HepG2 (cell line): Measurements from ENCODE around the gene ZNF853. TPM values are rescaled to one million over a fixed set of nuclear protein-coding genes. Genes with fewer than 3 reads are reported as not detected.

ENCODE experiments used
- ATAC-seq: fragments of 200-7000 bp; cut with Tn5 transposase; 3 replicates; pipeline ENCODE4 v1.9.1; 2020; ENCODE audit warnings: mild to moderate bottlenecking, moderate library complexity
- BruUV-seq: library from RNA; stranded (reverse); fragments of 400-500 nt; replicated peaks from 2 replicates; lab custom pipeline; 2021; lab: Mats Ljungman, UMichigan
- CTCF ChIA-PET: fragments of 300-600 bp; formaldehyde crosslinking; extraction: SDS; loops from one replicate; lab custom pipeline; 2021; ENCODE audit warnings: low total read pairs, inconsistent platforms, low intra/inter-chr PET ratio; lab: Yijun Ruan, JAX
- POLR2A ChIA-PET: fragments of 350-600 bp; sonication (Branson Sonifier 250); formaldehyde crosslinking; loops from one replicate; lab custom pipeline; 2020; ENCODE audit warnings: antibody characterized with exemption, inconsistent platforms; lab: Yijun Ruan, JAX
- DNase-seq: peaks from one replicate; pipeline ENCODE4 v3.0.0-alpha.2; 2015; ENCODE audit warnings: low spot score
- FAIRE-seq: peaks from 3 replicates; lab custom pipeline; 2011; peaks lifted over from hg19 to GRCh38; lab: Jason Lieb, UNC
- H2AFZ ChIP-seq: one replicate; pipeline ENCODE4 v1.6.1; 2011; ENCODE audit warnings: low read length, inconsistent platforms
- H3K27ac ChIP-seq: fragments of 300-600 bp; 3 replicates; pipeline ENCODE4 v1.8.0; 2011; ENCODE audit warnings: mixed run types, mild to moderate bottlenecking, mixed read lengths, low read length, inconsistent platforms; ENCODE audit not compliant: insufficient read depth; ENCODE audit errors: extremely low read length
- H3K27me3 ChIP-seq, 2 experiments: fragments of 200-600 bp in 1 of 2; 2 replicates in 1 of 2; 3 replicates in 1 of 2; pipeline versions ENCODE4 v1.6.0 to v1.8.0; 2011; ENCODE audit warnings: low read length in 2 of 2, mild to moderate bottlenecking in 2 of 2, moderate library complexity in 2 of 2, inconsistent platforms in 1 of 2; ENCODE audit not compliant: insufficient read depth in 2 of 2, control insufficient read depth in 1 of 2
- H3K36me3 ChIP-seq, 2 experiments: fragments of 200-600 bp in 1 of 2; replicated peaks in 1 of 2; 2 replicates in 1 of 2; 3 replicates in 1 of 2; pipeline versions ENCODE4 v1.5.1 to v1.8.0; 2011; ENCODE audit warnings: low read length in 2 of 2, inconsistent platforms in 1 of 2; ENCODE audit not compliant: insufficient read depth in 2 of 2, control insufficient read depth in 1 of 2
- H3K4me1 ChIP-seq: 2 replicates; pipeline ENCODE4 v1.5.1; 2012; ENCODE audit warnings: low read length, inconsistent platforms; ENCODE audit not compliant: insufficient read depth
- H3K4me2 ChIP-seq: 2 replicates; pipeline ENCODE4 v1.6.0; 2011; ENCODE audit warnings: low read depth, low read length, inconsistent platforms
- H3K4me3 ChIP-seq, 3 experiments: fragments of 200-600 bp in 1 of 3; sonication (generic), shearing (Covaris generic) in 1 of 3; replicated peaks in 1 of 3; 2 replicates each; pipeline ENCODE4 v1.5.1; 2011 to 2016; ENCODE audit warnings: low read length in 3 of 3, inconsistent platforms in 2 of 3, low read depth in 2 of 3, mild to moderate bottlenecking in 2 of 3, control low read depth in 1 of 3, mixed read lengths in 1 of 3; ENCODE audit not compliant: insufficient read depth in 1 of 3
- H3K79me2 ChIP-seq: one replicate; pipeline ENCODE4 v1.6.1; 2011; ENCODE audit warnings: low read length, inconsistent platforms; ENCODE audit not compliant: insufficient read depth
- H3K9ac ChIP-seq: 2 replicates; pipeline ENCODE4 v1.6.0; 2011; ENCODE audit warnings: mild to moderate bottlenecking, low read depth, low read length, inconsistent platforms; ENCODE audit not compliant: insufficient read depth
- H3K9me3 ChIP-seq: 2 replicates; pipeline ENCODE4 v1.5.1; 2012; ENCODE audit warnings: mild to moderate bottlenecking, low read length
- H4K20me1 ChIP-seq: 2 replicates; pipeline ENCODE4 v1.6.0; 2011; ENCODE audit warnings: inconsistent platforms, mild to moderate bottlenecking, low read length, moderate library complexity; ENCODE audit not compliant: insufficient read depth
- HNRNPK ChIP-seq: fragments of 200-400 bp; formaldehyde crosslinking; IDR thresholded peaks from 2 replicates; pipeline ENCODE4 v1.6.1; 2018; ENCODE audit warnings: low read length, low read depth, moderate library complexity, mild to moderate bottlenecking; ENCODE audit not compliant: poor library complexity, severe bottlenecking
- NFYB ChIP-seq: sonication (generic); formaldehyde crosslinking; IDR thresholded peaks from 2 replicates; pipeline ENCODE4 v1.4.0; 2020; ENCODE audit warnings: missing genetic modification reagents
- TOPORS ChIP-seq: sonication (generic); formaldehyde crosslinking; IDR thresholded peaks from 2 replicates; pipeline ENCODE4 v1.8.0; 2023; ENCODE audit warnings: mild to moderate bottlenecking, missing genetic modification reagents
- ZNF510 ChIP-seq: sonication (generic); formaldehyde crosslinking; IDR thresholded peaks from 2 replicates; pipeline ENCODE4 v1.4.0; 2020; ENCODE audit warnings: low read depth, mild to moderate bottlenecking, missing genetic modification reagents
- ZNF547 ChIP-seq: sonication (generic); formaldehyde crosslinking; IDR thresholded peaks from 2 replicates; pipeline ENCODE4 v1.5.1; 2020; ENCODE audit warnings: mild to moderate bottlenecking, missing genetic modification reagents
- ZNF564 ChIP-seq: sonication (generic); formaldehyde crosslinking; IDR thresholded peaks from 2 replicates; pipeline ENCODE4 v1.8.1; 2023; ENCODE audit warnings: mild to moderate bottlenecking, missing genetic modification reagents
- WGBS: methylation state at CpG from one replicate; pipeline ENCODE4 v1.1.6; 2017; ENCODE audit warnings: low lambda C conversion rate; 5-methylcytosine and 5-hydroxymethylcytosine counted together
- in situ Hi-C: cut with HindIII; loops from 2 replicates; pipeline ENCODE4 v1.10.0; 2017; ENCODE audit warnings: low pct_unique_long_range_greater_than_20kb; ENCODE audit not compliant: extremely low pct_ligation_motif_present
- intact Hi-C: fragments of 100-400 bp; cut with micrococcal nuclease; formaldehyde crosslinking; loops from one replicate; pipeline ENCODE4 v1.10.0; 2022; ENCODE audit not compliant: unreplicated experiment
- polyA plus RNA-seq, 8 experiments: library from polyadenylated mRNA; depleted of rRNA in 3 of 8; stranded (reverse) in 7 of 8; unstranded in 1 of 8; fragments of >200 nt; fragmentation: Illumina TruSeq in 4 of 8; extraction: Trizol in 4 of 8; gene quantifications; 2 replicates each; pipeline versions ENCODE4 v1.2.1 to v1.2.3, GENCODE V29; 2011 to 2016; ENCODE audit warnings: low read depth in 4 of 8, missing spikeins in 1 of 8, mixed read lengths in 1 of 8; ENCODE audit not compliant: insufficient read depth in 1 of 8
- total RNA-seq, 5 experiments: library from RNA; depleted of rRNA; stranded (reverse); fragments of >200 nt; fragmentation: Illumina TruSeq; extraction: Trizol; gene quantifications; 2 replicates each; pipeline ENCODE4 v1.2.3, GENCODE V29; 2016; ENCODE audit warnings: low read depth in 1 of 5
- TF ChIP-seq, protein P1 (sequence below): sonication (generic); formaldehyde crosslinking; conservative IDR thresholded peaks from 2 replicates; pipeline ENCODE4 v1.4.0; 2020; ENCODE audit warnings: missing genetic modification reagents
- TF ChIP-seq, protein P2 (sequence below): sonication (generic); formaldehyde crosslinking; IDR thresholded peaks from 2 replicates; pipeline ENCODE4 v1.4.0; 2020; ENCODE audit warnings: missing genetic modification reagents, borderline replicate concordance
- TF ChIP-seq, protein P3 (sequence below): sonication (generic); formaldehyde crosslinking; IDR thresholded peaks from 2 replicates; pipeline ENCODE4 v1.4.0; 2020; ENCODE audit warnings: missing genetic modification reagents, borderline replicate concordance

Gene ZNF853
- total and polyA plus RNA-seq, 2 of the 13 experiments (the other 11 are each of a cell fraction or from before 2014, with no cell fraction given) = 2.1 to 6.2 TPM

- Histone ChIP-seq H3K27me3 (no peaks in the 10 kb centered on the region), H4K20me1 (no peaks in the 10 kb centered on the region), H3K27ac (no peak overlapping the region), H3K36me3 (peaks cover 3 to 8% of the 10 kb centered on the region in 2 experiments; a peak in 4 of 5 replicates), H3K9ac (no peak overlapping the region), H3K4me1 (no peaks in the 10 kb centered on the region), H3K4me2 (no peak overlapping the region), H3K79me2 (no peaks in the 10 kb centered on the region), H3K4me3 (no peak overlapping the region), H2AFZ (no peak overlapping the region), H3K9me3 (no peaks in the 10 kb centered on the region)
- ATAC-seq = no peak
- intact Hi-C loops = no loop called here
- no peak for FAIRE-seq
- in situ Hi-C loops = no loop called here
- ChIA-PET POLR2A (no interaction called here), CTCF (no interaction called here)
- TF ChIP-seq ZNF510 (CRISPR knock-in tag) (no peak), ZNF564 (CRISPR knock-in tag) (no peak), NFYB (no peak)
- TF ChIP-seq, protein P1, sequence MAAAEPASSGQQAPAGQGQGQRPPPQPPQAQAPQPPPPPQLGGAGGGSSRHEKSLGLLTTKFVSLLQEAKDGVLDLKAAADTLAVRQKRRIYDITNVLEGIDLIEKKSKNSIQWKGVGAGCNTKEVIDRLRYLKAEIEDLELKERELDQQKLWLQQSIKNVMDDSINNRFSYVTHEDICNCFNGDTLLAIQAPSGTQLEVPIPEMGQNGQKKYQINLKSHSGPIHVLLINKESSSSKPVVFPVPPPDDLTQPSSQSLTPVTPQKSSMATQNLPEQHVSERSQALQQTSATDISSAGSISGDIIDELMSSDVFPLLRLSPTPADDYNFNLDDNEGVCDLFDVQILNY (CRISPR knock-in tag) = no peak
- TF ChIP-seq, protein P2, sequence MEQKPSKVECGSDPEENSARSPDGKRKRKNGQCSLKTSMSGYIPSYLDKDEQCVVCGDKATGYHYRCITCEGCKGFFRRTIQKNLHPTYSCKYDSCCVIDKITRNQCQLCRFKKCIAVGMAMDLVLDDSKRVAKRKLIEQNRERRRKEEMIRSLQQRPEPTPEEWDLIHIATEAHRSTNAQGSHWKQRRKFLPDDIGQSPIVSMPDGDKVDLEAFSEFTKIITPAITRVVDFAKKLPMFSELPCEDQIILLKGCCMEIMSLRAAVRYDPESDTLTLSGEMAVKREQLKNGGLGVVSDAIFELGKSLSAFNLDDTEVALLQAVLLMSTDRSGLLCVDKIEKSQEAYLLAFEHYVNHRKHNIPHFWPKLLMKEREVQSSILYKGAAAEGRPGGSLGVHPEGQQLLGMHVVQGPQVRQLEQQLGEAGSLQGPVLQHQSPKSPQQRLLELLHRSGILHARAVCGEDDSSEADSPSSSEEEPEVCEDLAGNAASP = no peak
- WGBS = 83% methylated on average over 5 of the region's 15 CpGs
- BruUV-seq = TSS peak; percentile 40
- no peak for DNase-seq
Observed at GRCh38 chr7:6623589-6624245, 8.3 kb downstream of the ZNF853 start.

- FAIRE-seq = no peak
- Histone ChIP-seq H3K4me1 (no peaks in the 10 kb centered on the region), H3K36me3 (peaks cover 3 to 8% of the 10 kb centered on the region in 2 experiments; a peak in 4 of 5 replicates), H3K4me3 (no peak overlapping the region), H3K4me2 (no peak overlapping the region), H3K27me3 (no peaks in the 10 kb centered on the region), H2AFZ (no peak overlapping the region), H3K9ac (no peak overlapping the region), H3K27ac (no peak overlapping the region), H3K79me2 (no peaks in the 10 kb centered on the region), H3K9me3 (no peaks in the 10 kb centered on the region), H4K20me1 (no peaks in the 10 kb centered on the region)
- DNase-seq = no peak
- intact Hi-C loops = no loop called here
- in situ Hi-C loops = no loop called here
- POLR2A ChIA-PET = no interaction called here
- ATAC-seq = no peak
- WGBS = 83% methylated on average over 3 of the region's 3 CpGs
- CTCF ChIA-PET = no interaction called here
- BruUV-seq = no TSS peak
- no peak for TF ChIP-seq TOPORS
- no peak for TF ChIP-seq ZNF547 (CRISPR knock-in tag)
- TF ChIP-seq, protein P3, sequence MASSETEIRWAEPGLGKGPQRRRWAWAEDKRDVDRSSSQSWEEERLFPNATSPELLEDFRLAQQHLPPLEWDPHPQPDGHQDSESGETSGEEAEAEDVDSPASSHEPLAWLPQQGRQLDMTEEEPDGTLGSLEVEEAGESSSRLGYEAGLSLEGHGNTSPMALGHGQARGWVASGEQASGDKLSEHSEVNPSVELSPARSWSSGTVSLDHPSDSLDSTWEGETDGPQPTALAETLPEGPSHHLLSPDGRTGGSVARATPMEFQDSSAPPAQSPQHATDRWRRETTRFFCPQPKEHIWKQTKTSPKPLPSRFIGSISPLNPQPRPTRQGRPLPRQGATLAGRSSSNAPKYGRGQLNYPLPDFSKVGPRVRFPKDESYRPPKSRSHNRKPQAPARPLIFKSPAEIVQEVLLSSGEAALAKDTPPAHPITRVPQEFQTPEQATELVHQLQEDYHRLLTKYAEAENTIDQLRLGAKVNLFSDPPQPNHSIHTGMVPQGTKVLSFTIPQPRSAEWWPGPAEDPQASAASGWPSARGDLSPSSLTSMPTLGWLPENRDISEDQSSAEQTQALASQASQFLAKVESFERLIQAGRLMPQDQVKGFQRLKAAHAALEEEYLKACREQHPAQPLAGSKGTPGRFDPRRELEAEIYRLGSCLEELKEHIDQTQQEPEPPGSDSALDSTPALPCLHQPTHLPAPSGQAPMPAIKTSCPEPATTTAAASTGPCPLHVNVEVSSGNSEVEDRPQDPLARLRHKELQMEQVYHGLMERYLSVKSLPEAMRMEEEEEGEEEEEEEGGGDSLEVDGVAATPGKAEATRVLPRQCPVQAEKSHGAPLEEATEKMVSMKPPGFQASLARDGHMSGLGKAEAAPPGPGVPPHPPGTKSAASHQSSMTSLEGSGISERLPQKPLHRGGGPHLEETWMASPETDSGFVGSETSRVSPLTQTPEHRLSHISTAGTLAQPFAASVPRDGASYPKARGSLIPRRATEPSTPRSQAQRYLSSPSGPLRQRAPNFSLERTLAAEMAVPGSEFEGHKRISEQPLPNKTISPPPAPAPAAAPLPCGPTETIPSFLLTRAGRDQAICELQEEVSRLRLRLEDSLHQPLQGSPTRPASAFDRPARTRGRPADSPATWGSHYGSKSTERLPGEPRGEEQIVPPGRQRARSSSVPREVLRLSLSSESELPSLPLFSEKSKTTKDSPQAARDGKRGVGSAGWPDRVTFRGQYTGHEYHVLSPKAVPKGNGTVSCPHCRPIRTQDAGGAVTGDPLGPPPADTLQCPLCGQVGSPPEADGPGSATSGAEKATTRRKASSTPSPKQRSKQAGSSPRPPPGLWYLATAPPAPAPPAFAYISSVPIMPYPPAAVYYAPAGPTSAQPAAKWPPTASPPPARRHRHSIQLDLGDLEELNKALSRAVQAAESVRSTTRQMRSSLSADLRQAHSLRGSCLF (CRISPR knock-in tag) = no peak
- peak; percentile 66 for TF ChIP-seq HNRNPK
Observed at GRCh38 chr7:6624246-6624611, 8.8 kb downstream of the ZNF853 start.
